Neuronal stem cell (in vitro differentiated cells): Measurements from ENCODE around the gene ZNF683.

Experiments
- DNase-seq: peaks from one replicate; pipeline ENCODE4 v3.0.0-alpha.2; 2013; ENCODE audit warnings: low spot score
- H2AFZ ChIP-seq: one replicate; pipeline ENCODE4 v1.6.1; 2013; ENCODE audit warnings: mild to moderate bottlenecking, low read length, inconsistent platforms
- H2AK5ac ChIP-seq: 2 replicates; pipeline ENCODE4 v1.6.1; 2013; ENCODE audit warnings: low read depth, mild to moderate bottlenecking, inconsistent platforms, low read length, moderate library complexity, mixed read lengths
- H2BK120ac ChIP-seq: 2 replicates; pipeline ENCODE4 v1.6.1; 2013; ENCODE audit warnings: low read depth, mild to moderate bottlenecking, inconsistent platforms, low read length, moderate library complexity, mixed read lengths
- H2BK12ac ChIP-seq: one replicate; pipeline ENCODE4 v1.6.1; 2013; ENCODE audit warnings: low read length, inconsistent platforms
- H2BK15ac ChIP-seq: 2 replicates; pipeline ENCODE4 v1.6.1; 2013; ENCODE audit warnings: mild to moderate bottlenecking, low read length, inconsistent platforms, mixed read lengths
- H2BK5ac ChIP-seq: one replicate; pipeline ENCODE4 v1.6.1; 2013; ENCODE audit warnings: inconsistent platforms, mild to moderate bottlenecking, low read length, moderate library complexity
- H3K14ac ChIP-seq: one replicate; pipeline ENCODE4 v1.6.1; 2013; ENCODE audit warnings: low read length, inconsistent platforms
- H3K18ac ChIP-seq: 2 replicates; pipeline ENCODE4 v1.6.1; 2013; ENCODE audit warnings: low read length, inconsistent platforms
- H3K23ac ChIP-seq: 2 replicates; pipeline ENCODE4 v1.6.1; 2013; ENCODE audit warnings: low read depth, mild to moderate bottlenecking, mixed read lengths, low read length, inconsistent platforms; ENCODE audit not compliant: poor library complexity
- H3K27ac ChIP-seq: replicated peaks from 3 replicates; pipeline ENCODE4 v1.5.1; 2013; ENCODE audit warnings: low read length, inconsistent platforms
- H3K27me3 ChIP-seq, 3 experiments: 2 replicates each; pipeline ENCODE4 v1.6.1; 2013; ENCODE audit warnings: low read length in 3 of 3, mild to moderate bottlenecking in 2 of 3, inconsistent platforms in 1 of 3, low read depth in 1 of 3, mixed read lengths in 1 of 3, moderate library complexity in 1 of 3; ENCODE audit not compliant: control insufficient read depth in 3 of 3, insufficient read depth in 3 of 3
- H3K36me3 ChIP-seq, 2 donors: replicated peaks in 1 of 2; 2 replicates each; pipeline ENCODE4 v1.6.1; 2013; ENCODE audit warnings: low read length in 2 of 2; ENCODE audit not compliant: control insufficient read depth in 2 of 2, insufficient read depth in 2 of 2
- H3K4ac ChIP-seq: 2 replicates; pipeline ENCODE4 v1.6.1; 2013; ENCODE audit warnings: inconsistent platforms, mild to moderate bottlenecking, low read length, moderate library complexity
- H3K4me1 ChIP-seq, 2 donors: 1 replicate in 1 of 2; 2 replicates in 1 of 2; pipeline ENCODE4 v1.6.1; 2013; ENCODE audit warnings: low read length in 2 of 2, low read depth in 1 of 2; ENCODE audit not compliant: control insufficient read depth in 2 of 2, insufficient read depth in 1 of 2
- H3K4me2 ChIP-seq: one replicate; pipeline ENCODE4 v1.6.1; 2013; ENCODE audit warnings: mild to moderate bottlenecking, low read length, inconsistent platforms; ENCODE audit not compliant: insufficient read depth, poor library complexity, severe bottlenecking
- H3K4me3 ChIP-seq, 2 donors: 2 replicates each; pipeline ENCODE4 v1.5.1; 2013; ENCODE audit warnings: low read length in 2 of 2, mild to moderate bottlenecking in 2 of 2, inconsistent platforms in 1 of 2, moderate library complexity in 1 of 2
- H3K79me1 ChIP-seq: one replicate; pipeline ENCODE4 v1.6.1; 2013; ENCODE audit warnings: low read depth, mild to moderate bottlenecking, inconsistent platforms, low read length, moderate library complexity
- H3K9ac ChIP-seq: one replicate; pipeline ENCODE4 v1.6.1; 2013; ENCODE audit warnings: mild to moderate bottlenecking, low read depth, low read length, inconsistent platforms; ENCODE audit not compliant: poor library complexity
- H3K9me3 ChIP-seq, 2 donors: replicated peaks in 1 of 2; 2 replicates each; pipeline versions ENCODE3 to v1.6.1; 2013; ENCODE audit warnings: low read length in 2 of 2, mild to moderate bottlenecking in 2 of 2, inconsistent platforms in 1 of 2, low read depth in 1 of 2, mixed read lengths in 1 of 2, moderate library complexity in 1 of 2; ENCODE audit not compliant: control insufficient read depth in 2 of 2, insufficient read depth in 1 of 2
- H4K8ac ChIP-seq: one replicate; pipeline ENCODE4 v1.6.1; 2013; ENCODE audit warnings: low read depth, mild to moderate bottlenecking, inconsistent platforms, low read length, moderate library complexity
- H4K91ac ChIP-seq: one replicate; pipeline ENCODE4 v1.6.1; 2013; ENCODE audit warnings: low read length, low read depth, mild to moderate bottlenecking, inconsistent platforms; ENCODE audit not compliant: poor library complexity
- WGBS, 2 donors: extraction: QIAGEN DNeasy Blood & Tissue Kit; methylation state at CpG; one replicate each; pipeline ENCODE4 v1.1.7; 2013; ENCODE audit warnings: missing lambda C conversion rate in 2 of 2, mixed read lengths in 1 of 2; ENCODE audit not compliant: insufficient read length in 2 of 2, insufficient replicate concordance in 1 of 2; ENCODE audit errors: extremely low coverage in 2 of 2; 5-methylcytosine and 5-hydroxymethylcytosine counted together

The ZNF683 gene

DNA sequence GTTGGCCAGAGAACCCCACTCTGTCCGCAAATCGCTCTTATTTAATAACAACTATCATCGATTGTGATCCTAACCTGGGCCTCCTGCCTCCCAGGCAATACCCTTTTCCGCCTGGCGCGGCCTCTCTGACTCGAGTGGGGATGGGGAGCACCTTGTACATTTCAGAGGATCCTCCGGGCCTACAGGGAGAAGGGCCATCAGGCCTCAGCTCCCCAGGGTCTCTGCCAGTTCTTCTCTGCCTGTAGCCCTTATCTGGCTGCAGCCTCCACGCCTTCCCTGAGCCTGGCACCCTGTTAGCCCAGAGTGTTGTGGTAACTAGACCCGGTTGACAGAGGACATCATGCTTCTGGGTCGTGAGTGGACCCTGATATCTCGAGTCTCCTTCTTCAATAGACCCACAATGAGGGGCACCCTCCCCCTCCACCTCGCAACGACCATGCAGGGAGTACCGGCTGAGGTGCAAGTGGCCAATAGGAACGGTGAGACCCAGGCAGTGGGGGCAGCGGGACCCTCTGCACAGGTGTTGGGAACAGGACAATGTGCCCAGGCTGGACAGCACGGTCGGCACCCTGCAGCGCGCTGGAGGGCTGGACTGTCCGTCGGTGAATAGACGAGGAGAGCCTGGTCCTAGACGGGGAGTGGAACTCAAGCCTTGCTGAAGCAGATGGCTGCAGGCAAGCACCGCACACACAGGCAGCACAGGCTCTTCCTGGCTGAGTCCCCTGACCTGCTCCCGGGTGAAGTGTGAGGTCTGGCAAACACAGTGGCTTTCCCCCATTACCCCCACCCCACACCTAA, 11.5 kb downstream of the ZNF683 start:
- no peaks in the 10 kb centered on the region for H3K36me3 ChIP-seq
- H2BK5ac ChIP-seq = peak overlapping the region; percentile 68
- peaks cover 19 to 22% of the 10 kb centered on the region in 2 donors for H3K4me1 ChIP-seq
- H3K9ac ChIP-seq = peak overlapping the region; percentile 26
- H2BK120ac ChIP-seq = peak overlapping the region; percentile 85
- H3K18ac ChIP-seq = peak overlapping the region; percentile 98
- H4K91ac ChIP-seq = no peak overlapping the region
- H3K4ac ChIP-seq = peak overlapping the region; percentile 66
- no peak overlapping the region for H2AFZ ChIP-seq
- peak overlapping the region; percentile 87 for H2BK12ac ChIP-seq
- H3K4me3 ChIP-seq = no peak overlapping the region
- DNase-seq = no peak
- peak overlapping the region; percentile 58 for H3K23ac ChIP-seq
- WGBS, 2 donors = no CpG with 5 or more reads among the region's 27 CpGs
- H2AK5ac ChIP-seq = peak overlapping the region; percentile 90
- no peak overlapping the region for H3K14ac ChIP-seq
- H2BK15ac ChIP-seq = peak overlapping the region; percentile 96
- no peak overlapping the region for H3K27ac ChIP-seq
- peak overlapping the region; percentile 79 for H3K4me2 ChIP-seq
- H4K8ac ChIP-seq = peak overlapping the region; percentile 29
- peaks cover 0 to 15% (median 2%) of the 10 kb centered on the region in 3 experiments for H3K27me3 ChIP-seq
- no peaks in the 10 kb centered on the region for H3K79me1 ChIP-seq
- no peaks in the 10 kb centered on the region for H3K9me3 ChIP-seq

- H3K4ac ChIP-seq = peak overlapping the region; percentile 41
- no peaks in the 10 kb centered on the region for H3K36me3 ChIP-seq
- H3K14ac ChIP-seq = no peak overlapping the region
- no peak overlapping the region for H3K27ac ChIP-seq
- H3K27me3 ChIP-seq = peaks cover 0 to 15% (median 2%) of the 10 kb centered on the region in 3 experiments
- peak overlapping the region; percentile 96 for H2BK15ac ChIP-seq
- no peak overlapping the region for H4K91ac ChIP-seq
- no CpG with 5 or more reads among the region's 67 CpGs for WGBS, 2 donors
- H2BK12ac ChIP-seq = no peak overlapping the region
- peak overlapping the region in 1 of 2 donors; percentile 83 for H3K4me3 ChIP-seq
- H4K8ac ChIP-seq = peak overlapping the region; percentile 3
- no peak overlapping the region for H2AFZ ChIP-seq
- no peaks in the 10 kb centered on the region for H3K9me3 ChIP-seq
- H3K79me1 ChIP-seq = no peaks in the 10 kb centered on the region
- peak overlapping the region; percentile 85 for H2BK120ac ChIP-seq
- peak overlapping the region; percentile 60 for H3K9ac ChIP-seq
- peak; percentile 50 for DNase-seq
- peak overlapping the region; percentile 79 for H3K4me2 ChIP-seq
- peak overlapping the region; percentile 90 for H2AK5ac ChIP-seq
- peak overlapping the region; percentile 98 for H3K18ac ChIP-seq
- H3K23ac ChIP-seq = peak overlapping the region; percentile 58
- H2BK5ac ChIP-seq = peak overlapping the region; percentile 68
- H3K4me1 ChIP-seq = peaks cover 24 to 25% of the 10 kb centered on the region in 2 donors
These were observed 12.4 kb downstream of the ZNF683 start for GRCh38 chr1:26359981-26360806.

- no CpG with 5 or more reads among the region's 15 CpGs for WGBS, 2 donors
- H3K27ac ChIP-seq = no peak overlapping the region
These were observed 13.9 kb downstream of the ZNF683 start for GRCh38 chr1:26358411-26359384.

More at GRCh38 chr1:26358411-26359384, 13.9 kb downstream of the ZNF683 start:
- no peak for DNase-seq
- Histone ChIP-seq H3K4me3 (no peak overlapping the region), H3K9me3 (no peaks in the 10 kb centered on the region), H3K14ac (no peak overlapping the region), H2BK120ac (no peak overlapping the region), H3K36me3 (no peaks in the 10 kb centered on the region), H3K27me3 (peaks cover 0 to 15% (median 0%) of the 10 kb centered on the region in 3 experiments), H3K4me2 (no peak overlapping the region), H3K4ac (no peak overlapping the region), H3K18ac (no peak overlapping the region), H4K8ac (no peak overlapping the region), H3K9ac (no peak overlapping the region), H2BK5ac (no peak overlapping the region), H4K91ac (no peak overlapping the region), H3K79me1 (no peaks in the 10 kb centered on the region), H2BK15ac (no peak overlapping the region), H2AK5ac (no peak overlapping the region), H3K4me1 (peaks cover 31 to 36% of the 10 kb centered on the region in 2 donors), H3K23ac (no peak overlapping the region), H2BK12ac (no peak overlapping the region), H2AFZ (no peak overlapping the region)
